GM12878 (cell line): Measurements from ENCODE around the gene DPM3.

Experiments used
- ATF7 ChIP-seq: fragments of 450-650 bp; IDR thresholded peaks from 2 replicates; pipeline ENCODE4 v1.6.1; 2016; ENCODE audit warnings: low read depth, mild to moderate bottlenecking
- CBFB ChIP-seq: IDR thresholded peaks from 2 replicates; pipeline ENCODE4 v1.6.1; 2016; ENCODE audit warnings: antibody characterized with exemption, low read depth
- CTCF ChIP-seq, 3 experiments: IDR thresholded peaks in 2 of 3; conservative IDR thresholded peaks in 1 of 3; 2 replicates each; pipeline ENCODE4 v1.5.1; 2011; ENCODE audit warnings: low read depth in 3 of 3, low read length in 3 of 3, mild to moderate bottlenecking in 3 of 3, control low read depth in 2 of 3, moderate library complexity in 2 of 3, inconsistent platforms in 1 of 3, mixed read lengths in 1 of 3; ENCODE audit not compliant: control insufficient read depth in 2 of 3, insufficient read depth in 1 of 3; ENCODE audit errors: extremely low read depth in 1 of 3
- HDGF ChIP-seq: fragments of 450-650 bp; IDR thresholded peaks from 2 replicates; pipeline ENCODE4 v1.6.1; 2016; ENCODE audit warnings: antibody characterized with exemption
- NFYB ChIP-seq: IDR thresholded peaks from 2 replicates; pipeline ENCODE4 v1.6.1; 2011; ENCODE audit warnings: low read depth, mild to moderate bottlenecking, low read length, improper control_type of control experiment, moderate library complexity; ENCODE audit not compliant: insufficient read depth
- POLR2A ChIP-seq: IDR thresholded peaks from 2 replicates; pipeline ENCODE4 v1.6.1; 2011; ENCODE audit warnings: low read depth, mild to moderate bottlenecking, low read length
- RBBP5 ChIP-seq: fragments of 200-600 bp; sonication (generic); conservative IDR thresholded peaks from 2 replicates; pipeline ENCODE4 v1.6.1; 2016
- RCOR1 ChIP-seq: conservative IDR thresholded peaks from 2 replicates; pipeline ENCODE4 v1.6.1; 2012; ENCODE audit warnings: low read depth, low read length, improper control_type of control experiment
- SP1 ChIP-seq: IDR thresholded peaks from one replicate; pipeline ENCODE4 v1.6.1; 2011; ENCODE audit warnings: low read depth, low read length
- TF ChIP-seq, protein P1 (sequence below): IDR thresholded peaks from 2 replicates; pipeline ENCODE4 v1.6.1; 2011; ENCODE audit warnings: low read depth, mild to moderate bottlenecking, low read length, moderate library complexity, borderline replicate concordance; ENCODE audit errors: extremely low read depth

DNA sequence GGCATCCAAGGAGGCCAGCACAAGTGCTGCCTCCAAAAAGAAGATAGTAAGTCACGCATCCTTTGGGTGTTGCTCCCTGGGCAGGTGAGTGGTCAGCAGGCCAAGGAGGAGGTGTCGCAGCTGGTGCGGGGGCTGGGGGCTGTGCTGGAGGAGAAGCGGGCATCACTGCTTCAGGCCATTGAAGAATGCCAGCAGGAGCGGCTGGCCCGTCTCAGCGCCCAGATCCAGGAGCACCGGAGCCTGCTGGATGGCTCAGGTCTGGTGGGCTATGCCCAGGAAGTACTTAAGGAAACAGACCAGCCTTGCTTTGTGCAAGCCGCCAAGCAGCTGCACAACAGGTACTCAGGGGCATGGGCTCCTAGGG is 37.6 kb upstream of the DPM3 start:
- TF ChIP-seq SP1 (no peak), RBBP5 (no peak), HDGF (no peak), POLR2A (no peak), CTCF (IDR thresholded peaks at IDR 0.05 in 2 of 3, conservative IDR thresholded peaks at IDR 0.05 in 1 of 3; ENCODE audit: control insufficient read depth in 2 of 3, extremely low read depth in 1 of 3, insufficient read depth in 1 of 3, low read depth in 3 of 3, low read length in 3 of 3) (no peak), NFYB (no peak), ATF7 (no peak), CBFB (no peak), RCOR1 (no peak)
- TF ChIP-seq, protein P1, sequence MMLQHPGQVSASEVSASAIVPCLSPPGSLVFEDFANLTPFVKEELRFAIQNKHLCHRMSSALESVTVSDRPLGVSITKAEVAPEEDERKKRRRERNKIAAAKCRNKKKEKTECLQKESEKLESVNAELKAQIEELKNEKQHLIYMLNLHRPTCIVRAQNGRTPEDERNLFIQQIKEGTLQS = no peak
